Testis (tissue), 3 donors: ENCODE results near the gene MRPS33. TPM values are rescaled to one million over a fixed set of nuclear protein-coding genes. Genes with fewer than 3 reads are reported as not detected.

Experiments used
- polyA plus RNA-seq: library from polyadenylated mRNA; stranded (reverse); fragments of 350-450 nt; fragmentation: Illumina TruSeq; extraction: RNeasy Lipid Tissue Mini Kit (QIAGEN cat#74804); gene quantifications from one replicate; pipeline ENCODE4 v1.2.3, GENCODE V29; 2014; ENCODE audit warnings: low read depth, low replicate concordance; ENCODE audit not compliant: insufficient read depth
- small RNA-seq, 2 donors: library from RNA; depleted of rRNA; stranded (forward); fragments of <200 nt; gene quantifications; one replicate each; pipeline ENCODE3, GENCODE V24; 2016
- total RNA-seq, 2 donors: library from RNA; depleted of rRNA; stranded (reverse); fragments of >200 nt; gene quantifications; one replicate each; pipeline ENCODE4 v1.2.3, GENCODE V29; 2016

Gene MRPS33
- total and polyA plus RNA-seq, 3 donors from 2014 or later, result 28.8 to 114 (median 31.9) TPM

Small RNA genes lying within 50 kb of the gene (small RNA-seq; reads per million reads assigned to genes)
- gene RNU4-74P, result 0 reads per million in 2 donors

Other genes with a start within 250 kb of the MRPS33 start
- 100 to 1,000 TPM in 1 of 2 donors, 10 to 100 TPM in 1; 82.6 to 124 TPM for gene BRAF, start 90.0 kb downstream of the MRPS33 start, total RNA-seq
- gene BRAF, start 90.0 kb downstream of the MRPS33 start, polyA plus RNA-seq, result 63.3 TPM
- gene TMEM178B, start 59.1 kb upstream of the MRPS33 start, total RNA-seq, result 1 to 10 TPM; 1.7 to 7.2 TPM
- gene TMEM178B, start 59.1 kb upstream of the MRPS33 start, polyA plus RNA-seq, result 2.0 TPM